Measurements from ENCODE around the gene CCDC85C. TPM values are rescaled to one million over a fixed set of nuclear protein-coding genes. Genes with fewer than 3 reads are reported as not detected.

CCDC85C gene
- total RNA-seq, 4 donors from 2014 or later = 0.88 to 56.3 (median 13.6) TPM

DNA sequence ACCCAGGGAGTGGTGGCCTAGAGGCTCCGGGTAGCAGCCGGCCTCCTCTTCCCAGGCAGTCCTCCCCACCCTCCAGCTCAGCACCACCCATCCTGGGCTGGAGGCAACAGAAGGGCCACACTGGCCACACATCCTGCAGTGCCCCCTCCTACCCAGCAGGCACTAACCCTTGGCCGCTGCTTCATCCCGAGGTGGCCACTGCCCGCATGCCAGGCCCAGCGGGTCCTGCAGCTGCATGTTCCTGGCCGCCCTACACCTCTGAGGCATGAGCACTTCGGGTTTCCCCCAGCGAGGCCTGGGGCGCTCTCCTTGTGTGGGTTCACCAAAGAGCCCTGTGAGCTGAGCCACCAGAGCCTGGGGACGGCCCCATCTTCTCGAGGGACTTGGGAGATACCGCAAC, 61.4 kb downstream of the CCDC85C start:
- DNase-seq = no peak
- intact Hi-C loops (cut with DNase I; ENCODE audit: low total_unique reads) = no loop called here
- H3K4me1 ChIP-seq = peaks cover 8 to 11% of the 10 kb centered on the region in 2 donors
- H3K27ac ChIP-seq = peak overlapping the region in 1 of 2 donors; percentile 19
- TF ChIP-seq POLR2A (IDR thresholded peaks at IDR 0.05) = no peak
- TF ChIP-seq, protein P1, sequence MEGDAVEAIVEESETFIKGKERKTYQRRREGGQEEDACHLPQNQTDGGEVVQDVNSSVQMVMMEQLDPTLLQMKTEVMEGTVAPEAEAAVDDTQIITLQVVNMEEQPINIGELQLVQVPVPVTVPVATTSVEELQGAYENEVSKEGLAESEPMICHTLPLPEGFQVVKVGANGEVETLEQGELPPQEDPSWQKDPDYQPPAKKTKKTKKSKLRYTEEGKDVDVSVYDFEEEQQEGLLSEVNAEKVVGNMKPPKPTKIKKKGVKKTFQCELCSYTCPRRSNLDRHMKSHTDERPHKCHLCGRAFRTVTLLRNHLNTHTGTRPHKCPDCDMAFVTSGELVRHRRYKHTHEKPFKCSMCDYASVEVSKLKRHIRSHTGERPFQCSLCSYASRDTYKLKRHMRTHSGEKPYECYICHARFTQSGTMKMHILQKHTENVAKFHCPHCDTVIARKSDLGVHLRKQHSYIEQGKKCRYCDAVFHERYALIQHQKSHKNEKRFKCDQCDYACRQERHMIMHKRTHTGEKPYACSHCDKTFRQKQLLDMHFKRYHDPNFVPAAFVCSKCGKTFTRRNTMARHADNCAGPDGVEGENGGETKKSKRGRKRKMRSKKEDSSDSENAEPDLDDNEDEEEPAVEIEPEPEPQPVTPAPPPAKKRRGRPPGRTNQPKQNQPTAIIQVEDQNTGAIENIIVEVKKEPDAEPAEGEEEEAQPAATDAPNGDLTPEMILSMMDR (IDR thresholded peaks at IDR 0.05) = no peak
- H3K27me3 ChIP-seq = no peaks in the 10 kb centered on the region
- no peaks in the 10 kb centered on the region for H3K36me3 ChIP-seq
- no peak overlapping the region for H3K4me3 ChIP-seq
- no peaks in the 10 kb centered on the region for H3K9me3 ChIP-seq

DNA sequence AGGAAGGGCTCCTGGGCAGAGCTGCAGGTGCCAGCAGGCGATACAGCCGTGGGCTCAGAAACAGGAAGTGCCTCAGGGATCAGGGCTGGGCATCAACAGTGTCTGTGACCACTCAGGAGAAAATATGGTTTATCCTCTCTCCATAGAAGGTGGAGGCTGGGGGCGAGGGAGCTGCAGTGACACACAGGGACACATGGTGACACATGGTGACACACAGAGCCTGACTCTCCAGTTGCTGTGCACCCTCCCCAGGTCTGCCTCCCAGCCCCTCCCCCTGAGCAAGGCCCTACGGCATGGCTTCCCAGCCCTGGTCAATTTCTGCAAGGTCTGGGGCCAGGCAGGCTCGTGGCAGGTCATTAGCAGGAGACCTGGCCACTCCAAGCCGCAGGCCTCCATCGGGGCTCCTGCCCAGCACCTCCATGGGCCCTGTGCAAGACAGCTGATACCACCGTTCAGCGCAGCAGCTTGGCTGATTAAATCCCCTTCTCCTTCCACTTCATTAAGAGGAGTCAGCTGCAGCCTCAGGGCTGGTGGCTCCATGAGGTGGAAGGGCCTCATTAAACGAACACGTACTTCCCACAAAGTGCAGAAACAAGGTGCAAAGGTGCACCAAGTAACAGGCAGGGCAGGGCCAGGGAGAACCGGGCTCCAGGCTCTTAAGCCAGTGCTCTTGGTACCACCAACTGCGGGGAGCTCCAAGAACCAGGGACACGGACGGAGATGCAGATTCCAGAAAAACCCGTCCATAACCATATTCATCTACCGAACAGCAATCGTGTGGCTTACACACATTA, 62.1 kb downstream of the CCDC85C start:
- intact Hi-C loops (cut with DNase I; ENCODE audit: low total_unique reads) = no loop called here
- H3K27ac ChIP-seq = no peak overlapping the region
- no peak for DNase-seq
- peaks cover 12 to 13% of the 10 kb centered on the region in 2 donors for H3K4me1 ChIP-seq
- H3K9me3 ChIP-seq = no peaks in the 10 kb centered on the region
- no peaks in the 10 kb centered on the region for H3K27me3 ChIP-seq
- TF ChIP-seq, protein P1 (IDR thresholded peaks at IDR 0.05) = no peak
- no peak for TF ChIP-seq POLR2A (IDR thresholded peaks at IDR 0.05)
- no peaks in the 10 kb centered on the region for H3K36me3 ChIP-seq
- no peak overlapping the region for H3K4me3 ChIP-seq

DNA sequence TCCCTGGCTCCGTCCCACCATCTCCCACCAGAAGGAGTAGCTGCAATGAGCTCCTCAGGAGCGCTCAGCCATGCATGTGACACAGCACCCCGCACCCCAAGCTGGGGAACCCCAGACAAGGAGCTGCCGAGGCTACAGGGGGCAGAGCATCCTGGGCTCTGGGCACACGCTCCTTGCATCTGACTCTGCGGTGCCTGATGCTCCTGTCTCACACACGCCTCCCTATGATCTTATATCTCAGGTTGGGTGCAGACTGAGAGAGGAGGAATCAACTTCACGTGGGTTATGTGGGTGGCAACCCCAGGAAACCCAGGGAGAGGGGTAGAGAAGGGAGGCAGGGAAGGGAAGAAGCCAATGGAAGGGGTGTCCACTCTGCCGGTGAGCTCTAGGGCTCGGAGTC, 62.8 kb downstream of the CCDC85C start:
- no peak overlapping the region for H3K4me3 ChIP-seq
- H3K27ac ChIP-seq = peak overlapping the region in 1 of 2 donors; percentile 3
- peaks cover 12 to 16% of the 10 kb centered on the region in 2 donors for H3K4me1 ChIP-seq
- H3K9me3 ChIP-seq = no peaks in the 10 kb centered on the region
- H3K36me3 ChIP-seq = no peaks in the 10 kb centered on the region
- H3K27me3 ChIP-seq = no peaks in the 10 kb centered on the region
- DNase-seq = no peak
- TF ChIP-seq, protein P1 (IDR thresholded peaks at IDR 0.05) = no peak
- no peak for TF ChIP-seq POLR2A (IDR thresholded peaks at IDR 0.05)
- intact Hi-C loops (cut with DNase I; ENCODE audit: low total_unique reads) = no loop called here

DNA sequence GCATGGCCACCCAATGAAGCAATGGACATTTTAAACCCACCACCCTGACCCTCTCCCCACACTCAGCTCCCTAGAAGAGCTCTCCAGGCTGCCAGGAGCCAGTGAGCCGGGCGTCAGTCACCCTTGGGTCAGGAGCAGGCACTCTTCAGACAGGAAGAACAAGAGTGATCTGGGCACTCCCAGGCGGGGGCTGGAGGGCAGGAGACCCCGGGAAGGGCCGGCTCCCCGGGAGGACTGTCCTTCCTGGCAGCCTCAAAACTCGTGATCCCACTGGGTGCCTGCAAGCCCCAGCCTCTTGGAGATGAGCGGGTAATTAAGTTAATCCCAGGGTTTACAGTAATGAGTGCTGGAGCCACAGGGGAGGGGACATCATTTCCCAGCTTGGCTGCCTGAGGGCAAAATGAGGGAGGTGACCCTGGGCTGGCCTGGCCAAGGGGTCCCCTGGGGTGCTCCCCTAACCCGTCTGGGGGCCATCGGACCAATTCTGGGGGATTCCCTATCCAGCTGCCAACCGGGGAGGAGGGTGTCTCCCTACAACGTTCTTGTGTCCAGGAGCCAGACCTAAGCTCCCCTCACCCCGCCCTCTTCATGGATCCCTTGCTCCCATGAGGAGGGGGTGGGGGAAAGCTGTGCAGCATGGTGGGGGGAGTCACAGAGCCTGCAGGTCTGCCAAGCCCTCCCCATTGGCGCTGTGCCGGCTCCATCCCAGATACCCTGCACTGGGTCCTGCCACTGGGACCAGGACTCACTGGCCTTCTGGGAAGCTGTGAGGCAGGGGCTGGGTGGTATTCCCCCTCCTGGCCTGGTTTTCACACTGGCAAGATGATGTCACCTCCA, 63.6 kb downstream of the CCDC85C start:
- Histone ChIP-seq H3K4me1 (peaks cover 15 to 18% of the 10 kb centered on the region in 2 donors), H3K9me3 (no peaks in the 10 kb centered on the region), H3K27ac (peak overlapping the region; percentile 3 to 69), H3K36me3 (no peaks in the 10 kb centered on the region), H3K27me3 (no peaks in the 10 kb centered on the region), H3K4me3 (no peak overlapping the region)
- no peak for DNase-seq
- no peak for TF ChIP-seq POLR2A (IDR thresholded peaks at IDR 0.05)
- TF ChIP-seq, protein P1 (IDR thresholded peaks at IDR 0.05) = no peak
- intact Hi-C loops (cut with DNase I; ENCODE audit: low total_unique reads) = no loop called here

DNA sequence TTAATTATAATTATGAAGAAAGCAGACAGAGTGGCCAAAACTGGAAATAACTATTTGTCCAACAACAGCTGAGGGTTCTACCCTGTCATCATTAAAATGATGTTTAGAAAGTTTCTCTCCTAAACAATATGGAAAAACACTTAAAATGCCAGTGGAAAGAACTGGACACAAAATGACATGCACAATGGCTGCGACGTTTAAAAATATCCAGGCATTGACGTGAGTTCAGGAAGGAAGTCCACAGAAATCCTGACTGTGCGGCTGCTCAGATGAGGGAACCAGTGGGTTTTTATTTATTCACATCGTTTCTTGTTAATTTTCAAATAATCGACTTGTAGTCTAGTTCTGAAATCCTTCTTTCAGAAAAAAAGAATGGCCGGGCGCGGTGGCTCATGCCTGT, 64.5 kb downstream of the CCDC85C start:
- H3K27ac ChIP-seq = peak overlapping the region; percentile 69 to 85
- H3K4me1 ChIP-seq = peaks cover 16 to 27% of the 10 kb centered on the region in 2 donors
- H3K36me3 ChIP-seq = no peaks in the 10 kb centered on the region
- intact Hi-C loops (cut with DNase I; ENCODE audit: low total_unique reads) = no loop called here
- no peaks in the 10 kb centered on the region for H3K9me3 ChIP-seq
- H3K27me3 ChIP-seq = no peaks in the 10 kb centered on the region
- TF ChIP-seq, protein P1 (IDR thresholded peaks at IDR 0.05) = no peak
- no peak for TF ChIP-seq POLR2A (IDR thresholded peaks at IDR 0.05)
- H3K4me3 ChIP-seq = no peak overlapping the region
- DNase-seq = no peak
